NCI-H2171 (cell line): ENCODE data around the gene PDE1C.
A peak's percentile ranks its signal among the peaks of the same experiment; 100 is the strongest.

ENCODE experiments used
- DNase-seq: peaks from one replicate; lab custom pipeline; 2025; lab: John Stamatoyannopoulos, UW

PDE1C gene

GRCh38 chr7:31991406-31991805 lies 78.8 kb downstream of the PDE1C start:
- DNase-seq: no peak

DNA sequence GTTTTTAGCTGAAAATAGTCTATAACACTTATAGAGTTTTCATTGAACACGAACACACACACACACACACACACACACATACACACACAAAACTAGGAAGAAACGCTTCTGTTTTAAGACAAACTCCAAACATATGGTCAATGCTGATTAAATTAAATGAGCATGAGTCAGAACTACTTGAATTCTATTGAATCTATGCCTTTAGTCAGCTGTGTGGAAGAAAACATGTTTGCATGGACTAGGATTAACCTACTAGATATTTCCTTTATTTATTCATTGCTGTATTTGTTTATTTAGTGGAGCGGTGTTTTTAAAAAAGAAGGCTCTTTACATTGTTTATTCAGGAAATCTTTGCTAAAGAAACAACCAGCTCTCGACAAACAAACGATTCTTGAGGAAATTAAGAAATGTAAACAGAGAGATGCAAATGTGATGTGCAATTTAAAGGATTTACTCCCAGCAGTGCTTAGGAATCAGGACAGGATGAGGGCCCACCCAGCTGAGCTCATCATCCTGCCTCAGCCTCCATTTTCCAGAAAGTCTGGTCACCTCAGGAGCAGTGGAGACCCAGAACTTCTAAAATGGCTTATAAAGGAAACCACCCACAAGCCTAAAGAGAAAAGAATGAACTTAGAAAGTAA lies 83.2 kb downstream of the PDE1C start:
- no peak for DNase-seq

GRCh38 chr7:31982962-31983361 lies 87.2 kb downstream of the PDE1C start:
- no peak for DNase-seq

DNA sequence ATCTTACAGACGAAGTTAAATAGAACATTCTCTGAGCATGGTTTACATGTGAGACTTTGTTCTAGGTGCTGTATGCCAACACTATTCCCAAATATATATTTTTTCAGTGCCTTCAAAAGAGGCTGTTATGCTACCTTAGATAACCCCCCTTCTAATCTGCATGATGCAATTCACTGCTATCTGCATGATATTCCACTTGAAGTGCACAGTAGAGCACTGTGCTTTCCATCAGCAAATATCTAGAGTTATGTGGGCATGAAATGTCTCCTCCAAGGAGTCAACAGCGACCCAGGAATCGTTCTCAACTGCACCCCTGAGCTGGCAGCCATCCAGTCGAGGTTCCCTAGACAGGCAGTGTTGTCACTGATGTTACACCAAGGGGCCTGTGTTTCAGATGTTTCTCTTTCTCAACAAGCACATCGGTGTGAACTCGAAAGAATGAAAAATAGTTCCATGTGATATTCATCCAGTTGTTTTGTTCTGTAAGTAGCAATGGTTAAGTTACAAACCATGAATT lies 88.3 kb downstream of the PDE1C start:
- no peak for DNase-seq

GRCh38 chr7:31979690-31980330 lies 90.4 kb downstream of the PDE1C start:
- DNase-seq: no peak

DNA sequence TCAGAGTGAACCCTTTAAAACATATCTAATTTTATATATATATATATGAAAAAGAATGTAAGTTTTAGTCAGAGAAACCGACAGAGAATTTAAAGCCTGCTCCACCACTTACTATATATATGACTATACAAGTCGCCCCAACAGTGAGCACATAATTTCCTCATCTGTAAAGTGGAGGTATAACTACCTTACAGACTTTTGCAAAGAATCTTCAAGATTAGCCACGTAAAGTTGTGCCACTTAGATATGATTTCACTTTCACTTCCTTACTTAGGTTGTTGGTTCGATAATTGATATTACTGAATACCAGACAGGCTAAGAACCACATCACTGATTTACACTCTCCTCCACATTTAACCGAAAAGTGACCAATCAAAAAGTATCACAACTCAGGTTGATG lies 94.7 kb downstream of the PDE1C start:
- no peak for DNase-seq

- no peak for DNase-seq
These were observed 95.9 kb downstream of the PDE1C start for GRCh38 chr7:31974351-31974750.

DNA sequence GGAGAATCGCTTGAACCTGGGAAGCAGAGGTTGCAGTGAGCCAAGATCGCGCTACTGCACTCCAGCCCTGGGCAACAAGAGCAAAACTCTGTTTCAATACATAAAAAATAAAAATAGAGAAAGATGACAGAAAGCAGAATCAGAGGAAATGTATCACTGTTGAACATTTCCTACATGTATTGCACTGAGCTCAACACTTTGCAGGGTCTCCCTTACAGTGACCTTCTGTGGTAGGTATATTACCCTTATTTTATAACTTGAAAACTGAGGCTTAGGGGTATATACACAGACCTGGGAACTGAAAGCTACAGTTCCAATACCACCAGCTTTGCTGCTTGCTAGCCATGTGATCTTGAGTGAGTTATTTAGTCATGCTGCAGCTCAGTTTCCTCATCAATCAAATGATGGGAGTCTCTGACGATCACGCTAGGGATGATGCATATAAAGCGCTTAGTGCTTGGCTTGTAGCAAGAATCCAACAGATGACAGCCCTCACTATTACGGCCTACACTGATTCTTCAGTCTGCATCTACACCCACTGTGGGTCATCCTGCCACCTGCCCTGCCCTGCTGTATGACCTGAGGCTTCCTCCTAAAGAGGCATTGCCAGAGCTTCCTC lies 99.0 kb downstream of the PDE1C start:
- no peak for DNase-seq

DNA sequence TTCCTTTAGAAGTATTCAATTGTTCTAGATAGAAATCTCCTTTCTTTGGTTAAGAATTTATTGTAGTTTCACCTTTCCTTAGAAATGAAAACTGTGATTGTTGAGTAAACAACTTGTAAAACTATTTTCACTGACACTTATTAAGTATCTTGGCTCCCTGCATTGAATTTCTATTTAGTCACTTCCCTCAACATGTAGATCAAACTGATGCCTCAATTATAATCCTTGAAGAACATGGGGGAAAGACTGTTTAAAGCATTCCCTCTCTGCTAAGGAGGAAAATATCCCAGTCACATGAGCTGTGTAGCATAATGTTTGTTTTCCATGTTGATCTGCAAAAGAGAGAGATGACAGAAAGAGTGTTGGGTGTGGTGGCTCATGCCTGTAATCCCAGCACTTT lies 99.7 kb downstream of the PDE1C start:
- no peak for DNase-seq

DNA sequence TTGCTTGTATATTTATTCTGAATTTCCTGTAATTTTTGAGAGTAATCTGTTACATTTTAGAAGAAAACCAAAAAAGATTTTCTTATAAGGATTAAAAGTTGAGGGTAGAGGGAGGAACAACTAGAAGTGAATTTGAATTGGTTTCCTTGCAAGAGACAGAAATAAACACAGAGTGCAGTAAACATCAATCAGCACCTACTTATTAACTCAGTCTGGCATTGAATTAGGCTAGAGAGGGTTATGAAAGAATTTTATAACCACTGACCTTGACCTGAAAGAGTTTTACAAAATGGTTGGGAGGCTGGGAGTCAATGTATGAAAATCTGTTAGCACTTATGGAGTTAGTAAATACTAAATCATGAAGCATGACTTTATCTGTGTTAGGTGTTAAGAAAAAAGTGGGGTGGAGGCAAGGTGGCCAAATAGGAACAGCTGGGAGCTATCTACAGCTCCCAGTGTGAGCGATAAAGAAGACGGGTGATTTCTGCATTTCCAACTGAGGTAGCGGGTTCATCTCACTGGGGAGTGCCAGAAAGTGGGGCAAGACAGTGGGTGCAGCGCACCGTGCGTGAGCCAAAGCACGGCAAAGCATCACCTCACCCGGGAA lies 106.5 kb downstream of the PDE1C start:
- DNase-seq: no peak

DNA sequence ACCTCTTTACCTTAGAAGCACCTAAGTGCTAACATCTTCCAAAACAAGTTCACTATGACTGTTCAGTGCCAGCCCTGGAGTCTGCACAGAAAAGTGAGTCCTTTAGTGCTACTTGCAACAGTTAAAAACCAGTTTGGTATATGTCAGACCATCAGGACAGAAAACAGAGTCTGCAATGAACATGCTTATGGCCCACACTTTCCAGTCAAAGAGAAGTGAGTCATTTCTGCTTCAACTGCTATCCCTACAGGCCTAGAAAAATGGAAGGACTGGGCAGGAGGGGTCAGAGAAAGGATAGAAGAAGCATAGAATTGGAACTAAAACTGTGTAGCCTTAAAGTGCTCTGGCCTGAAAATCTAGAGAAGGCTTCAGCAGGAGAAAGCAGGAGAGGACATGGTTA lies 108.0 kb downstream of the PDE1C start:
- no peak for DNase-seq

DNA sequence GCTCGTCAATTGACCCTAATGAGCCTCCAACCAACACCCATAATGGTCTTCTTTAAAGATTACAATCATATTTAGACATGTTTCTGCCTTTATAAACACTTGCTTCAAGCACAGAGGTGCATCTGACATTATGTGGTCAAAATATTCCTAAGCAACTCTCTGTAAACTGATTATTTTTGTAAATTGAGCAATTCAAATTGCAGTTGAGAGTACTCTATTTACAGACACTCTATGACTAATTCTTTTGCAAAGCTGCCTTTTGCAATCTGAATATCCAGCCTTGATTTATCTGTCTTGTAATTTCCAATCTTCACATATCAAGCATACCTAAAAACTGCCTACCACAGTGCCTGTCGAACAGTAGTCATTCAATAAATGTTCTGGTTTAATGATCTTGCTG lies 112.0 kb downstream of the PDE1C start:
- DNase-seq: no peak

DNA sequence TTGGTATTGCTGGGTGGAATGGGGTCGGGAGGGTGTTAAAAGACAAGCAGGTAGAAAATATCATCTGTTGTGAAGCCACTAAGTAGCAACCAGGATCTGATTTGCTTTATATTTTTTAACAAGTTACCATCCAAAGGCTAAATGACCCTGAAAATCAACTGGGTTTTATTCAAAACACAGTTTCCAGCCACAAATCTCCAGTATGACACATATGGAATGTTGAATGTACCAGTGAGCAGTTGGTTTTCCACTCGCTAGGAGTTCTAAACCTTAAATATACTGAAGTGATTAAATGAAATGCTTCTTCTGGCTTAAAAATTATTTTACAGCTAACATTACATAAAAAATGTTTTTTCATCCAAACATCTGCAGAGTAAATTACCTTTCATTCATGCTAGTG lies 112.5 kb downstream of the PDE1C start:
- DNase-seq: no peak

DNA sequence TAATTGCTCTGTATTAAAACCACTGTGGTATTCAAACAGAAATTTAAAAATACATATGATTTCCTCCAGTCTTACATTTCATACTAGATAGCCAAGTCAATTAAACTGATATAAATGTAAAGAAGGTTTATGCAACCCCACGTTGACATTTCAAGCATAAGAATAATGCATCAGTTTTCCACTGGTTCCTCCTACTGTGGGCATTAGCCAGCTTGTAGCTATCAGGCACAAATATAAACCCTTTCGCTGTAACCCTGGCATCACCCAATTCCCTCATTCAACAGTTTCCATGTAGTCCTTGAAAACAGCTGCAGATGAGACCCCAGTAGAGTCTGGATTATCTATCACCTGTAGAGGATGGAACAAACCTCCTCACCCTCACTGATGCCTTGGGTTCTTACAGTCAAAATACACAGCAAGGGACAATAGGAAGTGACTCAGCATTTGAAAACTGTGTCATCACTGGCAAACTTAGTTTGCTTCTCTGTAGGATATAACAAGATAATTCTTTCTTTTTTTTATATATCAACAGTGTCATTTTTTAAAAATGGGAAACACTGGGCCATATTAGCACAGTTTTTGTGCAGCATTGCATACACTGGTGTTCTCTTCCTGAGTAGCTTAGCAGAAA lies 113.0 kb downstream of the PDE1C start:
- no peak for DNase-seq

DNA sequence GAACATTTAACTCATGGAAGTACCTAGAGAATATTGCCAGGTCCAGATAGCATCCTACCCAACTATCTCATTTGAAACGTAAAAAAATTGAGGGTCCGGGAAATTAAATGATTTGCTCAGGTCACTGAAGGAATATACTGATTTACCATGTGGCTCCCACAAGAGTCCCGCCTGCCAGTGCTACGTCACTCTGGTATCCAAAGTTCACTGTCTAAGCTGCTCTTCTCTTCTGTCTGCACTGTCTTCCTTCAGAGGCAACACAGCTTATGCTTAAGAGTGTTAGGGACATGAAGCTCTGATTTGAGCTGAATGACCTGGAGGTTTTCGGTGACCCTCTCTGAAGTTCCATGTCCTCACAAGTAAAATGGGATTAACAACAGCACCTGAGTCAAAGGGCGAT lies 114.6 kb downstream of the PDE1C start:
- DNase-seq: no peak

- no peak for DNase-seq
These were observed 115.2 kb downstream of the PDE1C start for GRCh38 chr7:31955021-31955420.

DNA sequence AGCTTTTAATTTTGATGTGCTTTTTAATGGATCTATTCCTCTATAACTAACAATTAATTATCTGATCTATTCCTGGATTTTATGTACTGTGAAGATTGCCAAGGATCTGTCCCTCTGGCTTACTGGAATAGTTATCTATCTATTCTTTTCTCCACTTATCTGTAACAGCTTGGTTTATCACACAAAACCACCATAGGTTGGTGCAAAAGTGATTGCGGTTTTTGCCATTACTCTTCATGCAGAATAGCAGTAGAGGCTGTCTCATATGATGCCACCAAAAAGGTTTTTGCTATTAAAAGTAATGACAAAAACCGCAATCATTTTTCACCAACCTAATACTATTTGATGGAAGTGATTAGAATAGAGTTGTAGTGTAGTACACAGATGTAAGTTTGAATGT lies 115.7 kb downstream of the PDE1C start:
- no peak for DNase-seq

DNA sequence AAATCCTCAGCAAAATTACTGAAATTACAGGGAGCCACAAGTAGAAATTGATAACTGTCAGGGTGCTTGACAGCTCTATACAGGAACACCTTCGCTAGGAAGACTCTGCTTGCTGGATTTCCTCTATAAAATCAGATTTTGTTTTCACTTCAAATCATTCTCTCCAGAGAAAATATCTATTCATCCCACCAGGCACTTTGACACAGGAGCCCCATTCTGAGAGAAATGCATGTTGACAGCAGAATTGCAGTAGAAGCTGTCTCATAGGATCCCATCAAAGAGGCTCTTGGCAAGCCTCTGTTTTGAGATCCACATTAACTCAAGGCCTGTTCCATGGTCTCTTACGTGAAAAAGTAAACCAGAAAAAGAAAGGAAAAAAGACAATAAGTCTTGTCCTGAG lies 116.8 kb downstream of the PDE1C start:
- DNase-seq: no peak

- no peak for DNase-seq
These were observed 120.0 kb downstream of the PDE1C start for GRCh38 chr7:31950091-31950755.

DNA sequence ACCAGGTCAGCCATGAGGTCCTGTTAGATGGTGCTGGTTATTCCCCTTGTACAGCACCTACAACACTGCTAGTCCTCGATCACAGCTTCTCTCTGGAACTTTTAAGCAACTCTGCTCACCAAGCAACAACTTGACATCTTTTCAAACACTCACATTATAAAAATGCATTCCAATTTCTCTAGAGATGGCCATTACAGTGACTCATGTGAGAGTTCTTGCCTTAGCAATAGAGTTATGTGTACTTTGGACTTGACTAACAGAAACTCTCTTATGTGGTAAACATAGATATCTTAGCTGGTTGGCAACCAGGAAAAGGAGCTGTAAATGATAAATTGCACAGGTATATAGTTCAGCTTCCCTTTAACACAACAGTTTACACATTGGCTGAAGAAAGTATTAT lies 122.2 kb downstream of the PDE1C start:
- DNase-seq: no peak

- peak; percentile 1 for DNase-seq
These were observed 130.0 kb downstream of the PDE1C start for GRCh38 chr7:31940167-31940566.

GRCh38 chr7:31939076-31939475 lies 131.1 kb downstream of the PDE1C start:
- no peak for DNase-seq
